Measurements from ENCODE around the gene CACNG1.

Gene CACNG1

GRCh38 chr17:67052720-67053437, 8.5 kb downstream of the CACNG1 start:
- DNase-seq: no peak

DNA sequence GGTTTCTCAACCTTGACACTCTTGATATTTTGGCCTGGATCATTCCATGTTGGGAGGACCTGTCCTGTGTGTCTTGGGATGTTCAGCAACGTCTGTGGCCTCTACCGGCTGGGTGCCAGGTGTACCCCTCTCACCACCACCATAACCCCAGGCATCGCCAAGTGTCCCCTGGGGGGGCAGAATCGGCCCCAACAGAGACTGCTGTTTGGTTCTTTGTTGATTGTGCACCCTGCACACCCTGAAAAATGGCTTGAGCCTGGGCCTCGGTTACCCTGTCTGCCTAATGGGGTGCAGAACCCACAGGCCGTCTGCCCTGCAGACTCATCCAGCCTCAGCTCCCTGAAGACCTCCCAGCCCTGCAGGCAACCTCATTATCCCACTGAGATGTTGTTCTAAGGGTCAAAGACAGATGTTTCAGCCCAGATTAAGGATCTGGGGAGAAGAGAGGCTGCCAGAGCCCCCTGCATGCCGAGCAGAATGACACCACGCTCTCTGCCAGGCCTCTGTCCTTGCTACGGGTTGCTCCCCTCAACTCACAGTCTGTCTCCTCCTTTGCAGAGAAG, 9.2 kb downstream of the CACNG1 start:
- no peak for DNase-seq

DNA sequence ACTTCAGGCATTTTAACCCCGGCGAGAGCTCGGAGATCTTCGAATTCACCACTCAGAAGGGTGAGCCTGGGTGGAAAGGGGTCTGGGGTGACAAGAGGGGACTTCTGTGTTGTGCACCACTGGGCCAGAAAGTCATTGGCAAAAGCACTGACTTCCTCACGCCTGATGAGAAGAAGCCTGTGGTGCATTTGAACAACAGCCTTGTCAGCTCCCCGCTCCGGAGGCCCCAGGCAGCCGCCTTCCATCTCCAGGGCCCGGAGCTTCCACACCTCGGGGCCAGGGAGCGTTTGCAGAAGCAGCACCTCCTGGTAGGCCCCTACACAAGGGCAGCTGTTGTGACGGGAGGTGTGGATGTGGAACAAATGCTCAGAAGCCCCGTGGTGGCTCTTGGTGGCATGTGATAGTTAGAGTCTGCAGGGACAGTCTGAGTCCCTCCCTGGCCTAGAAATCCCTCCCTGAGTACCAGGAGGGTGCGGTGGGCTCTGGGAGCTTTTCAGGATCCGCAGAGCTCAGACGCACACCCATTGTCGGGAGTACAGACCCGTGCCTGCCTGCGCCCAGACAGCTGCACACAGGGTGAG, 9.7 kb downstream of the CACNG1 start:
- DNase-seq: no peak

- no peak for DNase-seq
Observed at GRCh38 chr17:67054608-67055007, 10.3 kb downstream of the CACNG1 start.

- no peak for DNase-seq
Observed at GRCh38 chr17:67055041-67055443, 10.7 kb downstream of the CACNG1 start.

- DNase-seq: no peak
Observed at GRCh38 chr17:67055811-67056745, 11.7 kb downstream of the CACNG1 start.

DNA sequence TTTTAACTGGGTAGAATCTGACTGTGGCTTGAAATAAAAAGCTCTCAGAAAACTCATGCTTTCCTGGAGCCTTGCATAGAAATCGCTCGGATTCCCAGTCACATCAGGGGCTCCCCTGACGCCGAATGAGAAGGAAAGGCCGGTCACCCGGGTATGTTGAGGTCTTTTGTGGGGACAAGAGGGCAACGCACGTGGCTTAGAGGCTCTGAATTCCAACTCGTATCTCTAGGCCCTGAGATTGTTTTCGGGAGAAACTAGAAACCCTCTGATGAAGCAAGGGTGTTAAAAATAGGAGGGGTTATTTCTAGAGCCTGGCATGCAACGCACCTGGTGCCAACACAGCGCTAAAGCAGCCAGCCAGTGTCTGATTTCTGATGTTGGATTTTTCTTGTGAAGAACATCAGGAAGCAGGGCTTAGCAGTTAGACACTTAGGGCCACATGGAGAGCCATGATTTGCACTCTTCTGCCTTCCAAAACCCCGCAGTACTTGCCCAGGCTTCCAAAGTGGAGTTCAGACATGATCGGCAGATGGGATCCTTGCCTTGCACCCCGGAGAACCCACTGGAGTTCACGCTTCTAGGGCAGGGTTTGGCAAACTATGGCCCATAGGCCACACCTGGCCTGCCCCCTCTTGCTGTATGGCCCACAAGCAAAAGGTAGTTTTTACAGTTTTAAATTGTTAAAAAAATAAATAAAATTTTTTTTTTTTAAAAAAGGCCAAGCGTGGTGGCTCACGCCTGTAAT, 12.6 kb downstream of the CACNG1 start:
- DNase-seq: no peak

DNA sequence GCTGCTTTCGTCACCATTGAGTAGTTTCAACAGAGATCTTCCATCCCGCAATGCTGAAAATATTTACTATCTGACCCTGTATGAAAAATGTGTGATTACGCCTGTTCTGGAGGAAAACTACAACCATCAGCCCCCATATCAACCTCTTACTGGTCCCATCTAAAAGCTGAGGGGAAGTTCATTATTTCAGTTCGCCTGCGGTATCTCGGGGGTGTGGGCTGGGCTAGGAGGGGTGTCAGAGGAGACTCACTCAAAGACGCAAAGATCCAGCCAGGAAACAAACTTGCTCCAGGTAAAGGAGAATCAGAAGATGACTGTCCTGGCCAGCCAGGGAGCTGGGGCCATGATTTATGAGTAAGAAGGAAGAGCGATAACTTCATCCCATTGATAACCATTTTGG, 13.7 kb downstream of the CACNG1 start:
- no peak for DNase-seq

DNA sequence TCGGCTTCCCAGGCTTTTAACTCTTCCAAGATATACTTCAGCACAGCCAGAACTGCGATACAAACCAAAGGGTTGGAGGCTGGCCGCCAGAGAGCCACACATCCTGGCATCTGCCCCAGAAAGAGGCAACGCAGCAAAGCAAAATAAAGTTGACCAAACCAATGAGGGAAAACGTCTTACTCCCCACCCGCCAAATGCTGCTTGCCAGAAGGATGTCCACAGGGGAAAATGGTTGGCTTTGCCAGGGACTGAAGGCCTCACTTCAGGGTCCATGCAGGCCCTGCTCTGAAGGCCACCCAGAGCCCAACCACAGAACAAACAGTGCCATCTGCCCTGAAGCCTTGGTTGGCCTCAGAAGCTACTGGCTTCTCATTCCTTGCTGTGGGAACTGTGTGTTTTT, 15.0 kb downstream of the CACNG1 start:
- DNase-seq: peak; percentile 36 to 78

GRCh38 chr17:67063141-67063540, 18.8 kb downstream of the CACNG1 start:
- DNase-seq: no peak

- DNase-seq: no peak
Observed at GRCh38 chr17:67066717-67067116, 22.4 kb downstream of the CACNG1 start.

DNA sequence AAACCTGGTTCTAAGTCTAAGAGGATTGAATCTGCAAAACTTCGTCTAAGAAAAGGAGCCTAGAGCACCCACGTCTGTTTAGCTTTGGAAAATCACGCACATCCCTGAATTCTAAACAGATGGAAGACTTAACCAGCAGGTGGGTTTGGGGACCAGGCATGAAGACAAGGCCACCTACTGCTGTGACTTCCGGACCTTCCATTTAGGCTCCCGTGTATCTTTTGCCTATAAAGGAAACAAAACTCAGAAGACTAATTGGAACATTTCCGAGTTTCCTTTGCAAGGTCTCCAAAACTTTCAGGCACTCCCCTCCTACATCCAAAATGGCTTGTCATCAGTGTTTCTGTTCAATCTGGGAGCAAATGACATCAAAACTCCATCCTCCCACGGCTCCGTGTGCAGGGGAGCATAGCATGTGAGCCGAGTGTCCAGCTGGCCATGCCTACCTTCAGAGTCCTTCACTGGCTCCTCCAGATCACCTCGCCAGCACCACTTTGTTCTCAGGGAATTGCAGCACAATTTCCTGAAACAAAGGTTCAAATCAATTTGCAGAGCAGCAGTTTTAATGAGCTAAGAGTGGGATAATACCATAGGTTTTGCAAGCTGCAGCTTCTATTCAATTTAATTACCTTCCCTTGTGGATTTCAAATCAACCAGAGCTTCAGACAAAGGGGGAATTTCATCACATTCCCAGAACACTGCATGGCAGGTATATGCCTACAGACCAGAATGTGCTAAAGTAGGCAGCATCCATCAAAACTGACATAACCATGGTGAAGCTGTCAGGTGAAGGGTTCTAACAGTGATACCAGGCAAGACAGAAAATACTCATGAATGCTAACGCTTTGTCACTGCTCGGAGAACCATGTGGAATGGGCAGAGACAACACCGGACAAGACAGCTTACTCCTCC, 23.5 kb downstream of the CACNG1 start:
- DNase-seq: no peak

DNA sequence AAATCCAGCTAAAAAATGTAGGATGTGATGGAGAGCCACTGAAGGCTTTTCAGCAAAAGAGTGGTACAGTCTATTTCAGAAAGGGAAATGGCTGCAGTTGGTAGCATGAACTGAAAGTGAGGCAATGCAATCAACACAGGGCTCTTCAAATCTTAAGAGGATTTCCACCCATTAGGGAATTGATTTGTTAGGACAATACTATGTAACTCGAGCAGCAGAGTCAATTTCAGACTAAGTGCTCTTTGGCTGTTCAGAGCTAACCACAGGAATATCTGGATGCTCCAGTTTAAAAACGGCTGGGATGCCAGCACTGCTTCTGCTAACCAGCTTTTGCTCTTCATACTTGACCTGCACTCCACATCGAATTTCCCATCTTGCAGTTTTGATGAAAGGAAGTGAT, 24.6 kb downstream of the CACNG1 start:
- DNase-seq: no peak

DNA sequence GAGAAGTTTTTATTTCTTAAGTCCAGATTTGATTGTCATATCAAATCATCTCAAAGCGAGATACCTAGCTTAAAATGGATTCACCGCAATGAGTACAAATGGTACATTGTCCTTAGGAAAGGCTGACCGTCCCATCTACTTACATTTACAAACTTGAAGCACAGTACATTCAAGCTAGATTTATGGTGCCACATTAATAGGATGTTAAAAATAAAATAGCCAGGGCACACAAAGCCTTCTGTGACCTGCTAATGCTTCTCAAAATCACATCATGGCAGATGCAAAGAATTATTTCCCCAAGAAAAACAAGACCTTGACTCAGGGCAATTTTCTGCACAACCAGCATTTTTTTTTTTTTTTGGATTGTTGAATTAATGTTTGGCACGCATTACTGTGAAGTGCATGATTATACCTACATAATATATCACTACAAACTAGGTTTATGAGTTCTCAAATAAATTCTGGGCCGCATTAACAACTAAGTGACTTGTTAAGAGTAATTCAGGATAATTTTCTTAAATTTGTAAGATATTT, 25.3 kb downstream of the CACNG1 start:
- no peak for DNase-seq

- no peak for DNase-seq
Observed at GRCh38 chr17:67071595-67071994, 27.2 kb downstream of the CACNG1 start.

DNA sequence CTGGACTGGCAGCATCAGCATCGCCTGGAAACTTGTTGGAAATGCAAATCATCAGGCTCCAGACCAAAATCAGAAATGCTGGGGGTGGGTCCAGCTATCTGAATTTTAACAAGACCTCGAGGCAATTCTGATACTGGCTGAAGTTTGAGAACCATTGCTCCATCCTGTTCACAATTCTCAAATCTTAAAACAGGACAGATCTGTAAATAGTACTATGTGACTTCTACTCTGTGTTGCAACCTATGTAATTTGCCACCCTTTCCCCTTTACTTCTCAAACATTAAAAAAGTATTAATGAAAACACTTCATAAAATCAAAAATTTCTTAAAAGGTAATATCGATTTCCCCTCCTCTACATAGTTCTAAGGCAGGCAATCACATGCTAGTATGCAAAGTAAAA, 28.5 kb downstream of the CACNG1 start:
- DNase-seq: no peak

DNA sequence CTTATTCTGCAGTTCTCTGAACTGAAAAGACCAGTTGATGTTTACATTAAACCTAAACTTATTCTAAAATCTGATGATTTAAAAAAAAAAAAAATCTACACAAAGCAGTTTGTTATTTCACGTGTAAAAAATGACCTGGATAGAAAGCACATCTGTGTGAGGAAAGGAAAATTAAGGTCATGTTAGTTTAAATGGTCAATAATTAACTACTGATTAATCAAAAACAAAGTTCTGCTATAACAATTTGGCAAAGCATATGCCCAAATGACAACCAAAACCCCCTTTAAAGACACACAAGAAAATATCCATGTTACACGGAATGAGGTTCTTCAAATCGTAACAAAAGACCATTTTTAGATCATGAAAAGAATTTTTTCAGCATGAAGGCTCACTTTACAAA, 30.4 kb downstream of the CACNG1 start:
- DNase-seq: no peak

DNA sequence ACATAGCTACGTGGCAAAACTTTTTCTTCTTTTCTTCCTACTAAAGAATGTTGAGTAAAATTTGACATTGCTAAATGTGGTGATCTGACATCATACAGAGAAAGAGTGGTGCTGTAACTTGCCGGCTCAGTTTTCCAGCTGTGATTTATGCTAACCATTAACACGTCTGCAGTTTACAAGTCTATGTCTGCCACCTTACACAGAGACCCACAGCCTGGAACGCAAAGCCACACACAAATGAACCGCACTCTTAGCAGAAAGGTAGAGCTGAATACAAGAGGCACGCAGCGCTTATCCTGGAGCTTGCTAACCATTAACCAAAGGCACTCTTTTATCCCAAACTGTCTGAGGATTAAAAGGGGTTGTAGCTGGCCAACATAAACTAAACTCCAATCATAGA, 31.9 kb downstream of the CACNG1 start:
- DNase-seq: no peak

- DNase-seq: no peak
Observed at GRCh38 chr17:67078292-67078691, 33.9 kb downstream of the CACNG1 start.

DNA sequence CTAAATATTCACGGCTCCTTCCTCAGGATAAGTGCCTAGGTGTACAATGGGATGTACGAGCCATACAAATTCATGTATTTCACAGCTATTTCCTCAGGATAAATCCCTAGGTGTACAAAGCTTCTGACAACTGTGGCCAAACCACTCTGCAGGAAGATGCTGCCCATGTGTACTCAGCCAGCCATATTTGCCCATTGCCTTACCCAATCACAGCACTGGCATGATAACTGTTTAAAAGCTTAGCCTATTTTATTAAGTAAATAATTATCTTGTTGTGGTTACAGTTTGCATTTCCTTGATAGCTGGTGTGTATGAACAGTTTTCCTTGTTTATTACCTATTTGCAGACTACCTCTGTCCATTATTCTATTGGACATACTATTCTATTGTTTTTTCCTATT, 35.1 kb downstream of the CACNG1 start:
- no peak for DNase-seq

DNA sequence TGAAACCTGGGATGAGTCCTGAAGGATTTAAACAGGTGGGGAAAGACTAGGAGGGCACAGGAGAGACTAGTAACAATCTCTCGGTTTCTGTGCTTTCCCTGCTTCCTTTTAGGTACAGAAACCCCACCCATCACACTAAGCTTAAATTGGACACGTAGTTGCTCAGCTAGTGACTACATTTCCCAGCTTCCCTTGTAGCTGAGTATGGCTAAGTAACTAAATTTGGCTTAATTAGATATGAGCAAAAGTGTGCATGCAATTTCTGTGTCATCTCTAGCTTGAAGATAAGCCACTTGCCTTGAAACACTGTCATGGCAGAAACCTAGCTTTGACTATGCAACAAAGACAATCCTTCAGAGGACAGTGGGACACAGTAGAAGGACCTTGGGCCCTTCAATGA, 36.5 kb downstream of the CACNG1 start:
- no peak for DNase-seq

All from NCI-H446 (cell line).